ENCODE data around the gene ARHGEF38.

ARHGEF38 gene

GRCh38 chr4:105613306-105613705, 60.9 kb downstream of the ARHGEF38 start:
- no peak for DNase-seq

DNA sequence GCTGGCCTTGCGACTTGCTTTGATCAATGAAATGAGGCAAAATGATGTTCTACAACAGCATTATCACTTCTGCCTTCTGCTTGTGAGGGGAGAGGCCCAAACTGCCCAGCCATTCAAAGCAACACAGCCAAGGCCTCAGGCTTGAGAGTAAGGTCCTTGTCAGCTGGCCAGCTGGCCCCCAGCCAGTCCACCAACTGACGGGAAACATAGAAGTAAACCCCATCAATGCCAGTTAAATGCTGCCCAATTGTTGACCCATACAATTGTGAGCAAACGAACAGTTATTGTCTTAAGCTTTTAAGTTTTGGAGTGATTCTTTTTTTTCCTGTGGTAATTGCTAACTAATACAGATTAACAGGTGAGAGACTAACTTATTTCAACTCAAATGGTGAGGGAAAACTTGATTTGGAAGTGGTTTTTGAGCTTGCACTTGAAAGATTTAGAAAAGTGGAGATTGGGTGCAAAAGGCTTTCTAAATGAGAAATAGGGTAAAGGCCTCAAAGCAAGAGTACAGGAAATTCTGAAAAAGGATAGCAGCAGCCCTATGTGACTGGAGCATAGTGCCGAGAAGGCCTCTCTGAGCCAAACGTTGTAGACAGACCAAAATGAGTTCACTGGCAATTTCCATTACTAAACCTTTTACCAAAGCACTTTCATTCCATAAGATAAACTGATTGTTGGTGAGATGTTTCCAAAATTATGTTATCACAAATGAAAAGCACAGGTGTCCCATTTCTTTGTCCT, 66.9 kb downstream of the ARHGEF38 start:
- no peak for DNase-seq

GRCh38 chr4:105620640-105621323, 68.4 kb downstream of the ARHGEF38 start:
- no peak for DNase-seq

- no peak for DNase-seq
Observed at GRCh38 chr4:105622269-105622668, 69.8 kb downstream of the ARHGEF38 start.

DNA sequence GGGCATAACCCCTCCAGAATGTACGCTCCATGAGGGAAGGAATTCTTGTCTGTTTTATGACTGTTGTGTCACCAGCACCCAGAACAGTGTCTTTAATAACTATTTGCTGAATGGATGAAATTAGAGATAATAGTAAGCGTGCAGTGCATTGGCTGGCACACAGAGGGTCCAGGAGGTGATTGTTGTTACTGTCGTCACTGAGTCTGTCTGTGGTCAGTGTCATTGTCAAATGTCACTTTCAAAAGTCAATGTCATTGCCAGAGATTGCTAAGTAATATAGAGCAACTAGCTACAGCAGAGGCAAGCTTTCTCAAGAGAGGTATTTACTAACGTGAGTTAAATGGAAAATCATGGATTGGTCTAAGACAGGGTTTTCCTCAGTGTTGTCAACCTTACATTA, 70.7 kb downstream of the ARHGEF38 start:
- DNase-seq: no peak

DNA sequence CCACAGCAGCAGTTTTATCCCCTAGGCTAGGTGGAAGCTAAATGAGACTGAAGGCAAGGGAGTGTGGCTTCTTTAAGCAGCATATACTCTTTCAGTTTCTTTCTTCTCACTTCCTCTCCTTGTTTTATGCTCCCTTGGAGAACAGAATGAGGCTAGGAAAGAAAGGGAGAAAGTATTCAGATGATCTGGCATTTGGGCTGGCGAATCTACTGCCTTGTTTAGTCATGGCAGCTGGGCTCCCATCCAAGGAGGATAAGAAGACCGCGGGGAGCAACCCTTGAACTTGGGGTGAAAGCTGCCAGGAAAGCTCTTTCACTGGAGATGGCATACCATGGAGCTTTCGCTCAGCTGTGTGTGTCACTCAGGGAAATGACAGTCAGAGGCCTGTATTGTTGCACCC, 72.1 kb downstream of the ARHGEF38 start:
- DNase-seq: no peak

DNA sequence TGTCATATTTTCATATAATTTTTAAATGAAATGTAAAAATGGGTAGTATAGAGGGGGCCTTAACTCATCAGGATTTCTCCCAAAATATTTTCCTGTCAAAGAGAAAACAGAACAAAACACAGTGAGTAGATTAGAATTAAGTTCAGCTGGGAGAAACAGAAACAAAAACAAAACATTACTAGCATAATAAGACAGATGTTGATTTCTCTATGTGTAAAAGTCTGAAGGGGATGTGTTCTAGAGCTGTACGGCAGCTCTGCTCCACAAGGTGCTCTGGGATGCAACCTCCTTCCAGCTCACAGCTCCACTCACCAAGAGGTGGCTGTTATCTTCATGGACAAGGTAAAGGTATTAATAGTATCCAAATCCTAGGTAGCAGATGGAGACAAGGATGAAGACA, 72.8 kb downstream of the ARHGEF38 start:
- DNase-seq: no peak

DNA sequence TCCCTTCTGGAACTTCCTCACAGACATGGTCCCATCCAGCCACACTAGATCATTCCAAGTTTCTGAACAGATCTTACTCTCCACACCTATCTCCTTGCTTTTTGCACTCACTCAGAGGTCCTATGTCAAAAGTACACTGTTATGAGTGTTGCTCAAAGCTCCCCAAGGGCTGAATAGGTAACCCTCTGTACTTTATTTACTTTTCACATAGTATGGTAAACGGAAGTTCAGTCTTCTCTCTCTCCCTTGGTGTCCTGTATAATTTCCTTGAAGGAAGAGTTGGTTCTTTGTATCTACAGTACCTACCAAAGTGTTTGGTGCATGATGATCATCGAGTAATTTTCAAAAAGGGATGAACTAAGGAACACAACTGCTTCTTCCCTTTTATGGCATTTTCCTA, 74.4 kb downstream of the ARHGEF38 start:
- no peak for DNase-seq

DNA sequence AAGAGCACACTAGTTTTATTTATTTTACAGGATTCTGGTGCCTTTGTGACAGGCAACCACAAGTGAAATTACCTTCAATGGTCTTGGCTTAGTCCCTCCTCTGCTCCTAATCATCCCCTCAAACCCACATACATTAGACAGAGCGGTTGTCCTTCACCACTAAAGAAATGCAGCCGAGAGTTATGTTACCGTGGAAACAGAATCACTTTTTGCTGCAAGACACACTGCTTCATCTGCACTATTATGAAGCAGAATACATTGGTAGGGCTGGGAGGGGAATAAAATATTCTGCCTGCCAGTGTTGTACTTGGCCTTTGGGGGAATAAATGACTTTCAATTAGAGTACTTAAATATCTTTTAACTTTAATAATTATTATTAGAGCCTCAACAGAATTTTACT, 75.2 kb downstream of the ARHGEF38 start:
- DNase-seq: no peak

GRCh38 chr4:105630670-105631655, 78.5 kb downstream of the ARHGEF38 start:
- no peak for DNase-seq

DNA sequence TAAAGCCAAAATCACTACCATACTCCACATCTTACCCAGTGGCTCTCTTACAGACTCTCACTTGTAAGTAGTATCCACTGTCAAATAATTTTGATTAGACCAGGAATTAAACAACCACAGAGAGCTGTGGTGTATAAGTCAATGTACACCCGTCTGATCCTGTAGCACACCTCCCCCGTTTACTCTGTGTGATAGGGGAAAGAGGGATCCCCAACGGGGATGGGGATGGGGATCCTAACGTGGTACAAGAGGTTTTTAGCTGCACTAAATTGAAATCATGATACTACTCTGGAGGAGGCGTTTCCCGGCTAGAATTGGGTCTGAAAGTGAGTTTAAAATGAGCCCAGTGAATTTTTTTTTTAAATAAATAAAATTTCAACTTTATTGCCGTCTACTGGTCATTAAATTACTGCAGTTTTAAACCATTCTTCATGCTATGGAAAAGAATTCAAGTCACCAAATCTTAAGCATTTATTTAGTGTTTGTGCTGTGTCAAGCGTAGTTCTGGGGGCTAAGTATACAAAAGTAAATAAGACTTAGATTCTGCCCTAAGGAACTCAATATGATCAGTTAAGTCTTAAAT, 79.5 kb downstream of the ARHGEF38 start:
- no peak for DNase-seq

- DNase-seq: no peak
Observed at GRCh38 chr4:105632599-105632998, 80.2 kb downstream of the ARHGEF38 start.

DNA sequence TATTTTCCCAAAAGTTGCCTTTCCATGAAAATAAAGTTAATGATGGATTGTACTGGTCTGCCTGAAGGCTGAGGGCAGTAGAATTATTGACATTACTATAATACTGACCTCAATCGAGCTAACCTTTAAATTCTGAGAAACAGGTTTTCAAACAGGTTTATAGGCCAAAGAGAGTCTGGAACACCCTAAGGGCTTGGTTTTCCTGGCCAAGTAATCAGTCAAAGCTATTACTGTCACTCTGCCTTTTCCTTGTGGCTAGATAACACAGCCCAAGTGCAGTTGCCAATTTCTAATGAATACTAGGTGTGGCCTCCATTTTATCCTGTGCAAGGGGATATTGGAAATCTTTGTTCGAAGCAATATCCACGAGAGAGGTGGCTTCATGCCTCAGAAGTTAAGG, 80.8 kb downstream of the ARHGEF38 start:
- no peak for DNase-seq

GRCh38 chr4:105634402-105635080, 82.1 kb downstream of the ARHGEF38 start:
- no peak for DNase-seq

- no peak for DNase-seq
Observed at GRCh38 chr4:105637408-105638176, 85.2 kb downstream of the ARHGEF38 start.

DNA sequence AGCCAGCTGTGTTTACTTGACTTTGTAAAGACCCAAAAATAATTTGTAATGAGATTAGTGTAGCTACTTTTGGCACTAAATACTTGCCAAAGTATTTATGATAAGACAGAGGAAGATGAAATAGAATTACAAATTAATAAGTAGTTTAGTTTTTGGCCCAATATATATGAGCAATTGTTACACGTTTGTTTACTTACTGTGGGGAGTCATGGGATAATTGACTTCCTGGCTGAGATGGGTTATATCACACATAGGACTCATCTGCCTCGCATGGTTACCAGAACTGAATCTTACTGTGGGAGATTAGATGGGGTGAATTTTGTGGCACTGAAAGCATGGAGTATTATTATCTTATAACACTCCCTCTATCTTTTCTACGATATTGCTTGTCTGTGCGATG, 89.4 kb downstream of the ARHGEF38 start:
- no peak for DNase-seq

DNA sequence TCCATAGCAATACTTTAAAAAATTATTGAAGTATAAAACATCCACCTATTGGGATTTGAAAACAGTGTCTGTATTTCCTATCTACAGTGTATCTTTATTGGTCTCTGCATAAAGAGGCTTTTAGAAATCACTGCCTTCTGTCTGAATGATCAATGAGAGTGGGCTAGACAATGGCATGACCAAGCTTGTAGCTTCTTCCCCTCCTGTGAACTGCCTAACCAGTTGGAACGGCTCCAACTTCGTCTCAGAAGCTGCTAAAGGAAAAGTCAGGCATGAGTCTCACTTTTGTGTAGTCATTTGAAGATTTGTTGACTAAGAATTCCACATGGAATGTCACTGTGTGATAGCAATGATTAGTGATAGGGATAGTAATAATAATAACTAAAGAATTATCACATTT, 91.8 kb downstream of the ARHGEF38 start:
- no peak for DNase-seq

- DNase-seq: no peak
Observed at GRCh38 chr4:105645440-105645839, 93.0 kb downstream of the ARHGEF38 start.

DNA sequence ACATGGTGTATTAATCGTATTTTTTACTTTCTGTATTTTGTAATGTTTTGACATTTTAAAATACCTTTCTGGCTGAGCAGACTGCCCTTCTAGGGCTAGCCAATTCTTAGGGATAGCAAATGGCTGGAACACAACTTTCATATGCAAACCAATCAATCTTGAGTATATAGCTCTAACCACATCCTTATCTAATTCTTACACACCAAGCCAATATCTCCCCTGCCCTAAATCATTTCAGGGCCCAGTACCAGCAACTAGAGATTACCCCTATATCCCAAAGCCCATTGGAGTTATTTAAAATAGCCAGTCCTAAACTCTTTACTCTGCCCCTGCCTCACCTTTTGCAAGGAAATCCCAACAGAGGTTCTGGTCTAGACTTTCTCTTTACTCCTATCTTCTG, 97.8 kb downstream of the ARHGEF38 start:
- DNase-seq: no peak

DNA sequence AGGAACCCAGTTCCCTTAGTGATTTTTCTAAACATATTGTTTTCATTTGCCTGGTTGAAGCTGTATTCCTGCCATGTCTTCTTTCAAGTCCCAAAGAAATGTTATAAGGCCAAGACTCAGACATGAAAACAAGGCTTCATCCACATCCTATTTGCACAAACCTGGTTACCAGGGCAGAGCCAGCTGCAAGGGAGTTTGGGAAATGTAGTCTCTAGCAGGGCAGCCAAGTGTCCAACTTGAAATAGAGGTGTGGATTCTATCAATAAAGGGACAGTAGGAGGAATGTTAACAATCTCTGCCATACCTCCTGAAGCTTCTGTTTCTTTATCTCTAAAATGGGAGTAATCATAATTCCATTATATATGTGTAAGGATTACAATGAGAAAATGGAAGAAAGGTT, 99.5 kb downstream of the ARHGEF38 start:
- no peak for DNase-seq

DNA sequence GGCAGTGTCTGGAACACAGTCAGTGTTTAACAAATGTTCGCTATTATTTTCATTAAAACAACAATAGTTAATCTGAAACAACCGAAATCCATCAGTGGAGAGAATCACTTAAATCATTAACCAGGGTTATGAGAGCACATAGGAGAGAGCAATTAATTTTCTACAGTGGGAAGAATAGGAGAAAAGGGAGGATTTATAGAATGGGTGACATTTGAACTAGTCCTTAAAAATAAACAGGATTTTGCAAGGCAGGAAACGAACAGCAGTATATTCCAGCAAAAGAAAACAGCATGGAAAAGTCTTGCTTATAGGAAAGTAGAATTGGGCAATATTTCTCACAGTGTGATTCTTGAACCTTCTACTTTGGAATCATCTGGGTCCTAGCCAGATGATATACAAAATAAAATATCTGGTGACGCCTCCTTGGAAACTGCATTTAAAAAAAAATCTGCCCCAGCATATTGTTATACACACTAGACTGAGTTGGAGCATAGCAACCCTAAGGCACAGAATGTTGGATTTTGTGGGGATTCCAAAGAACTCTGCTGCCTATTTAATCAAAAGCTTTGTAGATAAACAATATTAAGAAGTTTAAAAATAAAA, 100.0 kb downstream of the ARHGEF38 start:
- DNase-seq: no peak
